Measurements from ENCODE around the gene PLRG1. TPM values are rescaled to one million over a fixed set of nuclear protein-coding genes. Genes with fewer than 3 reads are reported as not detected.

The PLRG1 gene
- total and polyA plus RNA-seq, 4 donors: 47.0 to 62.6 (median 60.6) TPM

- no peak overlapping the region for H3K27ac ChIP-seq (ENCODE audit: low read depth in 1 of 2, low read length in 1 of 2)
- peaks cover 0 to 19% (median 10%) of the 10 kb centered on the region in 5 donors for H3K4me1 ChIP-seq (ENCODE audit: control insufficient read depth in 5 of 5, insufficient read depth in 5 of 5, low read length in 5 of 5)
- no peaks in the 10 kb centered on the region for H3K36me3 ChIP-seq (ENCODE audit: control insufficient read depth in 4 of 4, insufficient read depth in 4 of 4, low read length in 4 of 4)
- no peak for TF ChIP-seq CTCF (IDR thresholded peaks at IDR 0.05; ENCODE audit: control extremely low read depth, extremely low read depth)
- 41 to 50% methylated on average over 56 of the region's 56 CpGs for WGBS, 2 donors
- peaks cover 0 to 15% (median 0%) of the 10 kb centered on the region in 4 donors for H3K9me3 ChIP-seq (ENCODE audit: control insufficient read depth in 4 of 4, insufficient read depth in 3 of 4, low read length in 3 of 4)
- H3K27me3 ChIP-seq (ENCODE audit: control insufficient read depth in 3 of 3, insufficient read depth in 3 of 3, low read length in 2 of 3): peaks cover 7 to 63% (median 20%) of the 10 kb centered on the region in 3 donors
- ATAC-seq (ENCODE audit: insufficient read depth, low FRiP score) (no peak), DNase-seq (no peak)
- H3K4me3 ChIP-seq: no peak overlapping the region
- H3K9ac ChIP-seq (ENCODE audit: insufficient read depth in 1 of 2, low read length in 2 of 2): no peak overlapping the region
These were observed 60.5 kb downstream of the PLRG1 start for GRCh38 chr4:154489558-154490233.

- H3K4me3 ChIP-seq: no peak overlapping the region
- H3K36me3 ChIP-seq (ENCODE audit: control insufficient read depth in 4 of 4, insufficient read depth in 4 of 4, low read length in 4 of 4): no peaks in the 10 kb centered on the region
- WGBS, 2 donors: 77 to 81% methylated on average over 4 of the region's 4 CpGs
- no peak for TF ChIP-seq CTCF (IDR thresholded peaks at IDR 0.05; ENCODE audit: control extremely low read depth, extremely low read depth)
- H3K9ac ChIP-seq (ENCODE audit: insufficient read depth in 1 of 2, low read length in 2 of 2): no peak overlapping the region
- DNase-seq (no peak), ATAC-seq (ENCODE audit: insufficient read depth, low FRiP score) (no peak)
- peaks cover 7 to 52% (median 20%) of the 10 kb centered on the region in 3 donors for H3K27me3 ChIP-seq (ENCODE audit: control insufficient read depth in 3 of 3, insufficient read depth in 3 of 3, low read length in 2 of 3)
- H3K4me1 ChIP-seq (ENCODE audit: control insufficient read depth in 5 of 5, insufficient read depth in 5 of 5, low read length in 5 of 5): peaks cover 0 to 15% (median 10%) of the 10 kb centered on the region in 5 donors
- no peak overlapping the region for H3K27ac ChIP-seq (ENCODE audit: low read depth in 1 of 2, low read length in 1 of 2)
- peaks cover 0 to 15% (median 0%) of the 10 kb centered on the region in 4 donors for H3K9me3 ChIP-seq (ENCODE audit: control insufficient read depth in 4 of 4, insufficient read depth in 3 of 4, low read length in 3 of 4)
These were observed 63.1 kb downstream of the PLRG1 start for GRCh38 chr4:154487145-154487544.

- ATAC-seq (ENCODE audit: insufficient read depth, low FRiP score) (no peak), DNase-seq (no peak)
- no peak for TF ChIP-seq CTCF (IDR thresholded peaks at IDR 0.05; ENCODE audit: control extremely low read depth, extremely low read depth)
- H3K9ac ChIP-seq (ENCODE audit: insufficient read depth in 1 of 2, low read length in 2 of 2): no peak overlapping the region
- H3K4me1 ChIP-seq (ENCODE audit: control insufficient read depth in 5 of 5, insufficient read depth in 5 of 5, low read length in 5 of 5): peaks cover 0 to 5% (median 2%) of the 10 kb centered on the region in 5 donors
- no peaks in the 10 kb centered on the region for H3K36me3 ChIP-seq (ENCODE audit: control insufficient read depth in 4 of 4, insufficient read depth in 4 of 4, low read length in 4 of 4)
- WGBS, 2 donors: 35 to 45% methylated on average over 4 of the region's 4 CpGs
- H3K4me3 ChIP-seq: no peak overlapping the region
- H3K27me3 ChIP-seq (ENCODE audit: control insufficient read depth in 3 of 3, insufficient read depth in 3 of 3, low read length in 2 of 3): peaks cover 7 to 36% (median 13%) of the 10 kb centered on the region in 3 donors
- peaks cover 0 to 11% (median 0%) of the 10 kb centered on the region in 4 donors for H3K9me3 ChIP-seq (ENCODE audit: control insufficient read depth in 4 of 4, insufficient read depth in 3 of 4, low read length in 3 of 4)
- no peak overlapping the region for H3K27ac ChIP-seq (ENCODE audit: low read depth in 1 of 2, low read length in 1 of 2)
These were observed 65.0 kb downstream of the PLRG1 start for GRCh38 chr4:154485127-154485773.

Small RNA genes lying within 50 kb of the gene (small RNA-seq; reads per million reads assigned to genes)
- gene RNU6-1285P (ENCODE audit: low replicate concordance): not detected

Other genes starting within 250 kb of the PLRG1 start
- gene DCHS2, start 58.6 kb downstream of the PLRG1 start, total RNA-seq: 10 to 100 TPM in 1 of 2 donors, 1 to 10 TPM in 1; 1.0 to 13.4 TPM
- gene DCHS2, start 58.6 kb downstream of the PLRG1 start, polyA plus RNA-seq: under 1 TPM; 0.02 to 0.05 TPM
- 1 to 10 TPM in 1 of 2 donors, under 1 TPM in 1; 0.28 to 1.8 TPM for gene FGB, start 12.6 kb upstream of the PLRG1 start, total RNA-seq
- gene FGB, start 12.6 kb upstream of the PLRG1 start, polyA plus RNA-seq: under 1 TPM; 0.28 to 0.39 TPM
- 10 to 100 TPM in 1 of 2 donors, 1 to 10 TPM in 1; 1.4 to 56.1 TPM for gene FGA, start 40.3 kb upstream of the PLRG1 start, total RNA-seq
- 10 to 100 TPM; 13.1 to 17.3 TPM for gene FGA, start 40.3 kb upstream of the PLRG1 start, polyA plus RNA-seq
- 100 to 1,000 TPM in 1 of 2 donors, under 1 TPM in 1; 0.91 to 172 TPM for gene FGG, start 62.3 kb upstream of the PLRG1 start, total RNA-seq
- 10 to 100 TPM; 32.8 to 33.2 TPM for gene FGG, start 62.3 kb upstream of the PLRG1 start, polyA plus RNA-seq
- under 1 TPM; 0.37 to 0.58 TPM for gene LRAT, start 193.6 kb upstream of the PLRG1 start, total RNA-seq
- gene LRAT, start 193.6 kb upstream of the PLRG1 start, polyA plus RNA-seq: under 1 TPM; 0.13 to 0.63 TPM
- not detected for gene RBM46, start 230.9 kb upstream of the PLRG1 start, total RNA-seq
- gene RBM46, start 230.9 kb upstream of the PLRG1 start, polyA plus RNA-seq: under 1 TPM in 1 of 2 donors, not detected in 1; 0.06 TPM

All from lung (tissue), 13 donors.